NOMO-1 treated with dmso at 0.1 percent for 144 hours (cell line): ENCODE data around the gene KIAA1958.

Experiments
- DNase-seq: peaks from one replicate; lab custom pipeline; 2025; ENCODE audit not compliant: unreplicated experiment; lab: John Stamatoyannopoulos, UW

Gene KIAA1958

GRCh38 chr9:112486221-112487007 lies at the start of gene KIAA1958:
Gene KIAA1958 (plus strand): TSS chr9:112486827. CDS start chr9:112574081, 87,254 bp downstream.
- peak; percentile 51 for DNase-seq

- no peak for DNase-seq
These were observed 49.2 kb upstream of the KIAA1958 start for GRCh38 chr9:112437406-112437805.

- DNase-seq = no peak
These were observed 47.5 kb upstream of the KIAA1958 start for GRCh38 chr9:112439171-112439570.

GRCh38 chr9:112439825-112440224 lies 46.8 kb upstream of the KIAA1958 start:
- DNase-seq = no peak

- DNase-seq = no peak
These were observed 43.4 kb upstream of the KIAA1958 start for GRCh38 chr9:112443200-112443599.

GRCh38 chr9:112443636-112444035 lies 43.0 kb upstream of the KIAA1958 start:
- DNase-seq = no peak

GRCh38 chr9:112445196-112445595 lies 41.4 kb upstream of the KIAA1958 start:
- no peak for DNase-seq

GRCh38 chr9:112446080-112446479 lies 40.5 kb upstream of the KIAA1958 start:
- no peak for DNase-seq

GRCh38 chr9:112446526-112446925 lies 40.1 kb upstream of the KIAA1958 start:
- DNase-seq = no peak

GRCh38 chr9:112447283-112447761 lies 39.3 kb upstream of the KIAA1958 start:
- DNase-seq = peak; percentile 45

- DNase-seq = no peak
These were observed 23.8 kb upstream of the KIAA1958 start for GRCh38 chr9:112462855-112463254.

- DNase-seq = no peak
These were observed 21.3 kb upstream of the KIAA1958 start for GRCh38 chr9:112465352-112465751.

GRCh38 chr9:112472996-112473395 lies 13.6 kb upstream of the KIAA1958 start:
- no peak for DNase-seq

GRCh38 chr9:112473986-112474385 lies 12.6 kb upstream of the KIAA1958 start:
- DNase-seq = no peak

- DNase-seq = no peak
These were observed 11.3 kb upstream of the KIAA1958 start for GRCh38 chr9:112475318-112475717.

- no peak for DNase-seq
These were observed 9.3 kb upstream of the KIAA1958 start for GRCh38 chr9:112477330-112477729.

GRCh38 chr9:112479221-112479620 lies 7.4 kb upstream of the KIAA1958 start:
- no peak for DNase-seq

GRCh38 chr9:112484607-112485006 lies 2.0 kb upstream of the KIAA1958 start:
- DNase-seq = no peak

GRCh38 chr9:112485574-112485973 lies 1.1 kb upstream of the KIAA1958 start:
- DNase-seq = no peak

- DNase-seq = no peak
These were observed 576 bp downstream of the KIAA1958 start for GRCh38 chr9:112487008-112487798.

GRCh38 chr9:112487799-112488340 lies 1.2 kb downstream of the KIAA1958 start:
- no peak for DNase-seq
